Activated CD8-positive, alpha-beta memory T cell treated with anti-CD3 and anti-CD28 coated beads for 4 hours (primary cell): ENCODE measurements around the gene DOCK3.
"Not testable (repeated sequence)": the region's sequence is repeated elsewhere in the genome, so short reads cannot be mapped to it uniquely, and the experiment has no call there.

ENCODE experiments used
- DNase-seq, 2 donors: peaks; one replicate each; pipeline ENCODE4 v3.0.0-alpha.2; 2020; ENCODE audit warnings: low read depth in 2 of 2

The DOCK3 gene

GRCh38 chr3:50874876-50875275, 200.1 kb downstream of the DOCK3 start:
- DNase-seq: not testable (repeated sequence)

GRCh38 chr3:50876947-50877346, 202.2 kb downstream of the DOCK3 start:
- no peak for DNase-seq

- DNase-seq: not testable (repeated sequence)
These were observed 208.0 kb downstream of the DOCK3 start for GRCh38 chr3:50882733-50883132.

GRCh38 chr3:50883755-50884154, 209.0 kb downstream of the DOCK3 start:
- no peak for DNase-seq

GRCh38 chr3:50885070-50885850, 210.5 kb downstream of the DOCK3 start:
- DNase-seq: no peak

- DNase-seq: no peak
These were observed 216.1 kb downstream of the DOCK3 start for GRCh38 chr3:50890688-50891344.

- DNase-seq: not testable (repeated sequence)
These were observed 226.4 kb downstream of the DOCK3 start for GRCh38 chr3:50901097-50901496.

- DNase-seq: no peak
These were observed 238.0 kb downstream of the DOCK3 start for GRCh38 chr3:50912746-50913145.

GRCh38 chr3:50913260-50913659, 238.5 kb downstream of the DOCK3 start:
- no peak for DNase-seq

- not testable (repeated sequence) for DNase-seq
These were observed 247.3 kb downstream of the DOCK3 start for GRCh38 chr3:50922071-50922470.

GRCh38 chr3:50923955-50924354, 249.2 kb downstream of the DOCK3 start:
- no peak for DNase-seq

- no peak for DNase-seq
These were observed 249.9 kb downstream of the DOCK3 start for GRCh38 chr3:50924638-50925037.

GRCh38 chr3:50926868-50927267, 252.1 kb downstream of the DOCK3 start:
- no peak for DNase-seq

GRCh38 chr3:50930371-50931208, 255.9 kb downstream of the DOCK3 start:
- no peak for DNase-seq

GRCh38 chr3:50932918-50933317, 258.2 kb downstream of the DOCK3 start:
- DNase-seq: not testable (repeated sequence)

- DNase-seq: no peak
These were observed 261.7 kb downstream of the DOCK3 start for GRCh38 chr3:50936389-50936788.

GRCh38 chr3:50947419-50947818, 272.7 kb downstream of the DOCK3 start:
- DNase-seq: no peak

GRCh38 chr3:50950591-50950990, 275.9 kb downstream of the DOCK3 start:
- no peak for DNase-seq

- DNase-seq: no peak
These were observed 279.2 kb downstream of the DOCK3 start for GRCh38 chr3:50953825-50954414.

GRCh38 chr3:50961386-50961785, 286.7 kb downstream of the DOCK3 start:
- no peak for DNase-seq

- DNase-seq: peak; percentile 23 to 32
These were observed 296.8 kb downstream of the DOCK3 start for GRCh38 chr3:50971487-50971924.

- DNase-seq: no peak
These were observed 297.3 kb downstream of the DOCK3 start for GRCh38 chr3:50972029-50972428.
